HepG2 (cell line): ENCODE results near the gene CHD9. TPM values are rescaled to one million over a fixed set of nuclear protein-coding genes. Genes with fewer than 3 reads are reported as not detected.

ENCODE experiments used
- ATF7 ChIP-seq, 2 experiments: fragments of 450-650 bp in 1 of 2; sonication (generic) in 1 of 2; formaldehyde crosslinking in 1 of 2; IDR thresholded peaks; 2 replicates each; pipeline versions ENCODE4 v1.4.0 to v1.6.1; 2016 to 2020; ENCODE audit warnings: antibody characterized with exemption in 1 of 2, mild to moderate bottlenecking in 1 of 2, missing genetic modification reagents in 1 of 2
- FOXA3 ChIP-seq: IDR thresholded peaks from 2 replicates; pipeline ENCODE4 v1.6.1; 2016; ENCODE audit warnings: missing genetic modification reagents, missing compliant biosample characterization
- MIXL1 ChIP-seq: IDR thresholded peaks from 2 replicates; pipeline ENCODE4 v1.6.1; 2016
- NCOA5 ChIP-seq: sonication (generic); formaldehyde crosslinking; IDR thresholded peaks from 2 replicates; pipeline ENCODE4 v1.4.0; 2020; ENCODE audit warnings: missing genetic modification reagents
- NR2F2 ChIP-seq: IDR thresholded peaks from 2 replicates; pipeline ENCODE4 v1.6.1; 2012; ENCODE audit warnings: low read depth, inconsistent platforms, borderline replicate concordance
- PAX8 ChIP-seq: sonication (generic); formaldehyde crosslinking; IDR thresholded peaks from 2 replicates; pipeline ENCODE4 v1.8.0; 2022; ENCODE audit warnings: mild to moderate bottlenecking, missing genetic modification reagents, borderline replicate concordance
- POLR2AphosphoS5 ChIP-seq: IDR thresholded peaks from 2 replicates; pipeline ENCODE4 v1.6.1; 2012; ENCODE audit warnings: low read depth, low read length
- RFXAP ChIP-seq: sonication (generic); formaldehyde crosslinking; IDR thresholded peaks from 2 replicates; pipeline ENCODE4 v1.4.0; 2020; ENCODE audit warnings: missing genetic modification reagents, borderline replicate concordance
- SRF ChIP-seq: IDR thresholded peaks from 2 replicates; pipeline ENCODE4 v1.6.1; 2011; ENCODE audit warnings: mild to moderate bottlenecking, low read depth, low read length, moderate library complexity
- ZBTB1 ChIP-seq: sonication (generic); formaldehyde crosslinking; IDR thresholded peaks from 2 replicates; pipeline ENCODE4 v1.4.0; 2020; ENCODE audit warnings: missing genetic modification reagents, borderline replicate concordance
- ZBTB20 ChIP-seq: sonication (generic); formaldehyde crosslinking; IDR thresholded peaks from 2 replicates; pipeline ENCODE4 v1.8.1; 2023; ENCODE audit warnings: missing genetic modification reagents, low read depth, mild to moderate bottlenecking, borderline replicate concordance
- ZNF232 ChIP-seq: sonication (generic); formaldehyde crosslinking; IDR thresholded peaks from 2 replicates; pipeline ENCODE4 v1.4.0; 2020; ENCODE audit warnings: missing genetic modification reagents, borderline replicate concordance
- ZNF431 ChIP-seq: sonication (generic); formaldehyde crosslinking; IDR thresholded peaks from 2 replicates; pipeline ENCODE4 v1.9.0; 2022; ENCODE audit warnings: missing genetic modification reagents, low read depth, mild to moderate bottlenecking, borderline replicate concordance
- ZNF562 ChIP-seq: sonication (generic); formaldehyde crosslinking; IDR thresholded peaks from 2 replicates; pipeline ENCODE4 v1.8.0; 2022; ENCODE audit warnings: missing genetic modification reagents, borderline replicate concordance
- ZNF616 ChIP-seq: sonication (generic); formaldehyde crosslinking; IDR thresholded peaks from 2 replicates; pipeline ENCODE4 v1.5.0; 2020; ENCODE audit warnings: low read depth, mild to moderate bottlenecking, missing genetic modification reagents
- ZNF678 ChIP-seq: sonication (generic); formaldehyde crosslinking; IDR thresholded peaks from 2 replicates; pipeline ENCODE4 v1.4.0; 2020; ENCODE audit warnings: mild to moderate bottlenecking, missing genetic modification reagents
- polyA plus RNA-seq, 8 experiments: library from polyadenylated mRNA; depleted of rRNA in 3 of 8; stranded (reverse) in 7 of 8; unstranded in 1 of 8; fragments of >200 nt; fragmentation: Illumina TruSeq in 4 of 8; extraction: Trizol in 4 of 8; gene quantifications; 2 replicates each; pipeline versions ENCODE4 v1.2.1 to v1.2.3, GENCODE V29; 2011 to 2016; ENCODE audit warnings: low read depth in 4 of 8, missing spikeins in 1 of 8, mixed read lengths in 1 of 8; ENCODE audit not compliant: insufficient read depth in 1 of 8
- total RNA-seq, 5 experiments: library from RNA; depleted of rRNA; stranded (reverse); fragments of >200 nt; fragmentation: Illumina TruSeq; extraction: Trizol; gene quantifications; 2 replicates each; pipeline ENCODE4 v1.2.3, GENCODE V29; 2016; ENCODE audit warnings: low read depth in 1 of 5
- TF ChIP-seq, protein P1 (sequence below): IDR thresholded peaks from 2 replicates; pipeline ENCODE4 v1.6.1; 2016
- TF ChIP-seq, protein P2 (sequence below): sonication (generic); formaldehyde crosslinking; IDR thresholded peaks from 2 replicates; pipeline ENCODE4 v1.4.0; 2020; ENCODE audit warnings: missing genetic modification reagents, borderline replicate concordance
- TF ChIP-seq, protein P3 (sequence below): sonication (generic); formaldehyde crosslinking; IDR thresholded peaks from 2 replicates; pipeline ENCODE4 v1.5.1; 2020; ENCODE audit warnings: missing genetic modification reagents, mild to moderate bottlenecking, borderline replicate concordance
- TF ChIP-seq, protein P4 (sequence below): sonication (generic); formaldehyde crosslinking; IDR thresholded peaks from 2 replicates; pipeline ENCODE4 v1.4.0; 2020; ENCODE audit warnings: low read depth, missing genetic modification reagents

The CHD9 gene
- total and polyA plus RNA-seq, 2 of the 13 experiments (the other 11 are each of a cell fraction or from before 2014, with no cell fraction given), result 23.4 to 27.7 TPM

DNA sequence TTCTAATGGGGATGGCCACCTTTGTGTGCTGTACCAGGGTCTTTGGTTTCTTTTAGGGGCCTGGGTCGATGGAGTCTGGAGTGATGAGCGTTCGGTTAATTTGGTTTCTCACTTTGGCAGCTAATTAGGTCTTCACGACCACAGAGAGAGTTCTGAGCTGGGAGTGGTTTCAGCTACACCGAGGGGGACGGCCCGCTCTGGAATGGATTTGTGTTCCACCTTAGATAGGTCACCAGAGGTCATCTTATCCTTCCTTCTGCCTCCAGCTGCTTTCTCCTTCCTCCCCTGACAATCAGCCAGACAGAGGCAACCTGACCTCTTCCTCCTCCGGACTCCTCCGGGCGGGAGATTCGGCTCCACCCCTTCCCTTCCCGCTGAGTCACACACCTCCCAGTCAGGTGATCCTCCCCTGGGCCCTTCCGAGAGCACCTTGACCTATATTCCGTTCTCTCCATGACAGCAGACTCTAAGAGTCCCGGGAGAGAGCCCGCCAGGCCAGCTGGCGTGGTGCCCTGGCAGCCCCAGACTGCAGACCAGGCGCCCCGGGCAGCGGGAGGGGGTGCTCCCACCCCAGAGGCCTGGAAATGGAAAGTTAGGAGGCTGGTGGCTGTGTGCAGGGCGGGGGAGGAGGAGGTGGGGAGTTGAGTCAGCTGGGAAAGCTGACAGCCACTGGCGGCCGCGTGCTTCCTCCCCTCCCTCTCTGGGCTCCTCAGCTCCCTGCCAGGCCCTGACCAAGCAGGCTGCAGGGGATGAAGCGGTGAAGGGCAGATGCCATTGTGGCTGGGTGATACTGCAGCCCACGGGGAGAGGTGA, 44.7 kb downstream of the CHD9 start (continued):
- no peak for TF ChIP-seq ZNF562
- TF ChIP-seq FOXA3, result no peak; the same call in 1 of the 2 replicates
- TF ChIP-seq POLR2AphosphoS5, result peak; percentile 49
- no peak for TF ChIP-seq ZBTB1 (CRISPR knock-in tag)
- TF ChIP-seq ZBTB20, result no peak
- TF ChIP-seq ZNF431 (CRISPR knock-in tag), result no peak
- TF ChIP-seq, protein P1, sequence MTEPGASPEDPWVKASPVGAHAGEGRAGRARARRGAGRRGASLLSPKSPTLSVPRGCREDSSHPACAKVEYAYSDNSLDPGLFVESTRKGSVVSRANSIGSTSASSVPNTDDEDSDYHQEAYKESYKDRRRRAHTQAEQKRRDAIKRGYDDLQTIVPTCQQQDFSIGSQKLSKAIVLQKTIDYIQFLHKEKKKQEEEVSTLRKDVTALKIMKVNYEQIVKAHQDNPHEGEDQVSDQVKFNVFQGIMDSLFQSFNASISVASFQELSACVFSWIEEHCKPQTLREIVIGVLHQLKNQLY (CRISPR knock-in tag), result peak; percentile 50; the same call in 1 of the 2 replicates
- TF ChIP-seq NCOA5, result no peak
- no peak for TF ChIP-seq ZNF678 (CRISPR knock-in tag)
- no peak for TF ChIP-seq NR2F2
- no peak for TF ChIP-seq ATF7 (IDR thresholded peaks at IDR 0.05)
- 0 out of 2 replicates have a peak, but pooled peaks have one; percentile 5 for TF ChIP-seq ATF7 (CRISPR knock-in tag; IDR thresholded peaks at IDR 0.05)
- TF ChIP-seq, protein P2, sequence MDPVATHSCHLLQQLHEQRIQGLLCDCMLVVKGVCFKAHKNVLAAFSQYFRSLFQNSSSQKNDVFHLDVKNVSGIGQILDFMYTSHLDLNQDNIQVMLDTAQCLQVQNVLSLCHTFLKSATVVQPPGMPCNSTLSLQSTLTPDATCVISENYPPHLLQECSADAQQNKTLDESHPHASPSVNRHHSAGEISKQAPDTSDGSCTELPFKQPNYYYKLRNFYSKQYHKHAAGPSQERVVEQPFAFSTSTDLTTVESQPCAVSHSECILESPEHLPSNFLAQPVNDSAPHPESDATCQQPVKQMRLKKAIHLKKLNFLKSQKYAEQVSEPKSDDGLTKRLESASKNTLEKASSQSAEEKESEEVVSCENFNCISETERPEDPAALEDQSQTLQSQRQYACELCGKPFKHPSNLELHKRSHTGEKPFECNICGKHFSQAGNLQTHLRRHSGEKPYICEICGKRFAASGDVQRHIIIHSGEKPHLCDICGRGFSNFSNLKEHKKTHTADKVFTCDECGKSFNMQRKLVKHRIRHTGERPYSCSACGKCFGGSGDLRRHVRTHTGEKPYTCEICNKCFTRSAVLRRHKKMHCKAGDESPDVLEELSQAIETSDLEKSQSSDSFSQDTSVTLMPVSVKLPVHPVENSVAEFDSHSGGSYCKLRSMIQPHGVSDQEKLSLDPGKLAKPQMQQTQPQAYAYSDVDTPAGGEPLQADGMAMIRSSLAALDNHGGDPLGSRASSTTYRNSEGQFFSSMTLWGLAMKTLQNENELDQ (CRISPR knock-in tag), result no peak
- TF ChIP-seq PAX8, result no peak
- TF ChIP-seq ZNF616 (CRISPR knock-in tag), result peak; percentile 60; the same call in 1 of the 2 replicates
- TF ChIP-seq, protein P3, sequence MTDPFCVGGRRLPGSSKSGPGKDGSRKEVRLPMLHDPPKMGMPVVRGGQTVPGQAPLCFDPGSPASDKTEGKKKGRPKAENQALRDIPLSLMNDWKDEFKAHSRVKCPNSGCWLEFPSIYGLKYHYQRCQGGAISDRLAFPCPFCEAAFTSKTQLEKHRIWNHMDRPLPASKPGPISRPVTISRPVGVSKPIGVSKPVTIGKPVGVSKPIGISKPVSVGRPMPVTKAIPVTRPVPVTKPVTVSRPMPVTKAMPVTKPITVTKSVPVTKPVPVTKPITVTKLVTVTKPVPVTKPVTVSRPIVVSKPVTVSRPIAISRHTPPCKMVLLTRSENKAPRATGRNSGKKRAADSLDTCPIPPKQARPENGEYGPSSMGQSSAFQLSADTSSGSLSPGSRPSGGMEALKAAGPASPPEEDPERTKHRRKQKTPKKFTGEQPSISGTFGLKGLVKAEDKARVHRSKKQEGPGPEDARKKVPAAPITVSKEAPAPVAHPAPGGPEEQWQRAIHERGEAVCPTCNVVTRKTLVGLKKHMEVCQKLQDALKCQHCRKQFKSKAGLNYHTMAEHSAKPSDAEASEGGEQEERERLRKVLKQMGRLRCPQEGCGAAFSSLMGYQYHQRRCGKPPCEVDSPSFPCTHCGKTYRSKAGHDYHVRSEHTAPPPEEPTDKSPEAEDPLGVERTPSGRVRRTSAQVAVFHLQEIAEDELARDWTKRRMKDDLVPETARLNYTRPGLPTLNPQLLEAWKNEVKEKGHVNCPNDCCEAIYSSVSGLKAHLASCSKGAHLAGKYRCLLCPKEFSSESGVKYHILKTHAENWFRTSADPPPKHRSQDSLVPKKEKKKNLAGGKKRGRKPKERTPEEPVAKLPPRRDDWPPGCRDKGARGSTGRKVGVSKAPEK (CRISPR knock-in tag), result no peak
- no peak for TF ChIP-seq MIXL1 (CRISPR knock-in tag)
- TF ChIP-seq ZNF232 (CRISPR knock-in tag), result 0 out of 2 replicates have a peak, but pooled peaks have one; percentile 28
- TF ChIP-seq, protein P4, sequence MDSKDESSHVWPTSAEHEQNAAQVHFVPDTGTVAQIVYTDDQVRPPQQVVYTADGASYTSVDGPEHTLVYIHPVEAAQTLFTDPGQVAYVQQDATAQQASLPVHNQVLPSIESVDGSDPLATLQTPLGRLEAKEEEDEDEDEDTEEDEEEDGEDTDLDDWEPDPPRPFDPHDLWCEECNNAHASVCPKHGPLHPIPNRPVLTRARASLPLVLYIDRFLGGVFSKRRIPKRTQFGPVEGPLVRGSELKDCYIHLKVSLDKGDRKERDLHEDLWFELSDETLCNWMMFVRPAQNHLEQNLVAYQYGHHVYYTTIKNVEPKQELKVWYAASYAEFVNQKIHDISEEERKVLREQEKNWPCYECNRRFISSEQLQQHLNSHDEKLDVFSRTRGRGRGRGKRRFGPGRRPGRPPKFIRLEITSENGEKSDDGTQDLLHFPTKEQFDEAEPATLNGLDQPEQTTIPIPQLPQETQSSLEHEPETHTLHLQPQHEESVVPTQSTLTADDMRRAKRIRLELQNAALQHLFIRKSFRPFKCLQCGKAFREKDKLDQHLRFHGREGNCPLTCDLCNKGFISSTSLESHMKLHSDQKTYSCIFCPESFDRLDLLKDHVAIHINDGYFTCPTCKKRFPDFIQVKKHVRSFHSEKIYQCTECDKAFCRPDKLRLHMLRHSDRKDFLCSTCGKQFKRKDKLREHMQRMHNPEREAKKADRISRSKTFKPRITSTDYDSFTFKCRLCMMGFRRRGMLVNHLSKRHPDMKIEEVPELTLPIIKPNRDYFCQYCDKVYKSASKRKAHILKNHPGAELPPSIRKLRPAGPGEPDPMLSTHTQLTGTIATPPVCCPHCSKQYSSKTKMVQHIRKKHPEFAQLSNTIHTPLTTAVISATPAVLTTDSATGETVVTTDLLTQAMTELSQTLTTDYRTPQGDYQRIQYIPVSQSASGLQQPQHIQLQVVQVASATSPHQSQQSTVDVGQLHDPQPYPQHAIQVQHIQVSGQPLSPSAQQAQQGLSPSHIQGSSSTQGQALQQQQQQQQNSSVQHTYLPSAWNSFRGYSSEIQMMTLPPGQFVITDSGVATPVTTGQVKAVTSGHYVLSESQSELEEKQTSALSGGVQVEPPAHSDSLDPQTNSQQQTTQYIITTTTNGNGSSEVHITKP (CRISPR knock-in tag), result no peak
- TF ChIP-seq RFXAP (CRISPR knock-in tag), result no peak; the same call in 1 of the 2 replicates
- TF ChIP-seq SRF, result no peak
